Cardiac fibroblast (primary cell): ENCODE data around the gene CENPF.

Experiments used
- DNase-seq, 2 donors: peaks; one replicate each; pipeline versions ENCODE4 v3.0.0 to v3.0.0-alpha.2; 2010; ENCODE audit warnings: low read depth in 2 of 2
- H3K4me3 ChIP-seq, 2 donors: replicated peaks in 1 of 2; 1 replicate in 1 of 2; 2 replicates in 1 of 2; pipeline ENCODE4 v1.5.1; 2011; ENCODE audit warnings: low read depth in 2 of 2, low read length in 2 of 2, mild to moderate bottlenecking in 2 of 2, moderate library complexity in 1 of 2
- TF ChIP-seq, protein P1 (sequence below): IDR thresholded peaks from one replicate; pipeline ENCODE4 v1.5.1; 2011; ENCODE audit warnings: low read depth, mild to moderate bottlenecking, low read length, inconsistent platforms

CENPF gene

GRCh38 chr1:214633686-214634085 is 30.7 kb downstream of the CENPF start:
- TF ChIP-seq, protein P1, sequence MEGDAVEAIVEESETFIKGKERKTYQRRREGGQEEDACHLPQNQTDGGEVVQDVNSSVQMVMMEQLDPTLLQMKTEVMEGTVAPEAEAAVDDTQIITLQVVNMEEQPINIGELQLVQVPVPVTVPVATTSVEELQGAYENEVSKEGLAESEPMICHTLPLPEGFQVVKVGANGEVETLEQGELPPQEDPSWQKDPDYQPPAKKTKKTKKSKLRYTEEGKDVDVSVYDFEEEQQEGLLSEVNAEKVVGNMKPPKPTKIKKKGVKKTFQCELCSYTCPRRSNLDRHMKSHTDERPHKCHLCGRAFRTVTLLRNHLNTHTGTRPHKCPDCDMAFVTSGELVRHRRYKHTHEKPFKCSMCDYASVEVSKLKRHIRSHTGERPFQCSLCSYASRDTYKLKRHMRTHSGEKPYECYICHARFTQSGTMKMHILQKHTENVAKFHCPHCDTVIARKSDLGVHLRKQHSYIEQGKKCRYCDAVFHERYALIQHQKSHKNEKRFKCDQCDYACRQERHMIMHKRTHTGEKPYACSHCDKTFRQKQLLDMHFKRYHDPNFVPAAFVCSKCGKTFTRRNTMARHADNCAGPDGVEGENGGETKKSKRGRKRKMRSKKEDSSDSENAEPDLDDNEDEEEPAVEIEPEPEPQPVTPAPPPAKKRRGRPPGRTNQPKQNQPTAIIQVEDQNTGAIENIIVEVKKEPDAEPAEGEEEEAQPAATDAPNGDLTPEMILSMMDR, result no peak
- H3K4me3 ChIP-seq, result no peak overlapping the region
- DNase-seq, result no peak

GRCh38 chr1:214634267-214634666 is 31.3 kb downstream of the CENPF start:
- TF ChIP-seq, protein P1, result no peak
- DNase-seq, result no peak
- no peak overlapping the region for H3K4me3 ChIP-seq

DNA sequence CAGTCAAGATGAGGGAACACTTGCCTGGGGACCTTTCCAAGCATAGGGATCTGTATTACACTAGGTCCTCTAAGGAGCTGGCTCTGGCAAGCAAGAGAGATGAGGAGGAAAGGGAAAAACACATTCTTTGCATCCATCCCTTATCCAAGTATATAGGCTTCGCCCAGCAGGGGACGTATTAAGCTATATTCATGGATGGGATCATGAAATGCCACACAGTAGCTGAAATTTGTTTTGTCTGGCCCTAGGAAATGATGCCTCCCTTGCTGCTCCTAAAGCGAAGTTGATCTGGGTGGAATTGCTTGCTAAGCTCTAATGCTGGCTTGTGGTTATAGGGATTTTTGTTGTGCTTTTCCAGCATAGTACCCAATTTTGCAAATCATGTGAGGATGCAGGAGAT is 32.1 kb downstream of the CENPF start:
- no peak overlapping the region for H3K4me3 ChIP-seq

DNA sequence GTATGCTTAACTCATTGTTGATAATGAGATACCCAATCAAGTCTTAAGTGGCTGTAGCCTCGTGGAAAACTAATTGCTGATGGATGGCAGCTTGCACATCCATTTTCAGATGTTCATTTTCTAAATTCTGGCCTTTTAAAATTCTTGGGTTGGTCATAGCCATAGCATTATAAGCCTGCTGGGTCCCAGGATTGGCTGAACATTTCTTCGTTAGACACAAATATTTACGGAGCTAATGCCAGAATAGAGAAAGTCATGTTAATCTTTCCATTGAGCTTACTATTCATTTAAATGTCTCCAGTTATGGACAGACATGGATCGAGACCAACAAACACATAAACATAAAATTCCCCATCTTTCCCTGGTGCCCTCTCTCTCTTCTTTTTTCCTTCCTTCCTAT is 32.5 kb downstream of the CENPF start:
- TF ChIP-seq, protein P1, result no peak
- DNase-seq, result no peak
- H3K4me3 ChIP-seq, result no peak overlapping the region

More for the DNA sequence above, 32.1 kb downstream of the CENPF start:
- TF ChIP-seq, protein P1, result no peak
- DNase-seq, result no peak

GRCh38 chr1:214636436-214636835 is 33.4 kb downstream of the CENPF start:
- DNase-seq, result no peak
- H3K4me3 ChIP-seq, result no peak overlapping the region
- TF ChIP-seq, protein P1, result no peak

DNA sequence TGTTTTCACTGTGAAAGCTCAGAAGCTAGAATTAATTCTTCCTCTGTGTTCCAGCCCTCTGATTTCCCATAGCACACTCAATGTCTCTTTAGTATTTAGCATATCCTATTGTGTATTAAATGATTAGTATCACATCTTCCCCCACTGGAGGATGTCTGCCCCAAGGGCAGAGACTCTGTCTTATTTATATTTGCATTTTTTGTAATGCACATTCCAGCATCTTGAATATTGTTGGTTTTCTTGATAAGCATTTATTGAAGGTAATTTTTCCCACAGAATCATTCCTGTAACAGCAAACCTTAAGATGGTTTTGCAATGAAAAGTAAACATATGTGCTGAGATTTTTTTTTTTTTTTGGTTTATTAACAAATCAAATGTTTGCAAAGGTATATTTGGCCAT is 34.1 kb downstream of the CENPF start:
- no peak overlapping the region for H3K4me3 ChIP-seq
- TF ChIP-seq, protein P1, result no peak
- no peak for DNase-seq

- TF ChIP-seq, protein P1, result peak; percentile 82
- DNase-seq, result peak; percentile 79
- H3K4me3 ChIP-seq, result no peak overlapping the region
These were observed 34.9 kb downstream of the CENPF start for GRCh38 chr1:214637722-214638458.
